ENCODE measurements around the gene AVPR1B.
A peak's percentile ranks its signal among the peaks of the same experiment; 100 is the strongest.

The AVPR1B gene

GRCh38 chr1:206111271-206111927, 5.8 kb downstream of the AVPR1B start:
- no peak for DNase-seq

GRCh38 chr1:206110820-206111219, 6.4 kb downstream of the AVPR1B start:
- DNase-seq, result no peak

GRCh38 chr1:206110161-206110560, 7.0 kb downstream of the AVPR1B start:
- no peak for DNase-seq

GRCh38 chr1:206109718-206110117, 7.5 kb downstream of the AVPR1B start:
- DNase-seq, result no peak

- DNase-seq, result no peak
Measured at GRCh38 chr1:206108635-206109034, 8.6 kb downstream of the AVPR1B start.

GRCh38 chr1:206107168-206107544, 10.0 kb downstream of the AVPR1B start:
- DNase-seq, result no peak

- peak; percentile 83 for DNase-seq
Measured at GRCh38 chr1:206106328-206107167, 10.6 kb downstream of the AVPR1B start.

- DNase-seq, result no peak
Measured at GRCh38 chr1:206105464-206105995, 11.7 kb downstream of the AVPR1B start.

- no peak for DNase-seq
Measured at GRCh38 chr1:206103979-206104378, 13.2 kb downstream of the AVPR1B start.

GRCh38 chr1:206102292-206102936, 14.8 kb downstream of the AVPR1B start:
- no peak for DNase-seq

- no peak for DNase-seq
Measured at GRCh38 chr1:206101351-206102045, 15.7 kb downstream of the AVPR1B start.

GRCh38 chr1:206100226-206100815, 16.9 kb downstream of the AVPR1B start:
- DNase-seq, result no peak

GRCh38 chr1:206098242-206098919, 18.8 kb downstream of the AVPR1B start:
- no peak for DNase-seq

- DNase-seq, result no peak
Measured at GRCh38 chr1:206097381-206097780, 19.8 kb downstream of the AVPR1B start.

GRCh38 chr1:206094024-206094423, 23.2 kb downstream of the AVPR1B start:
- DNase-seq, result no peak

- no peak for DNase-seq
Measured at GRCh38 chr1:206089341-206089740, 27.8 kb downstream of the AVPR1B start.

GRCh38 chr1:206087091-206087490, 30.1 kb downstream of the AVPR1B start:
- DNase-seq, result no peak

- no peak for DNase-seq
Measured at GRCh38 chr1:206083750-206084149, 33.4 kb downstream of the AVPR1B start.

GRCh38 chr1:206082831-206083695, 34.1 kb downstream of the AVPR1B start:
- DNase-seq, result no peak

GRCh38 chr1:206081856-206082255, 35.3 kb downstream of the AVPR1B start:
- DNase-seq, result no peak
